ENCODE results near the gene DYNC2H1. TPM values are rescaled to one million over a fixed set of nuclear protein-coding genes. Genes with fewer than 3 reads are reported as not detected.

DYNC2H1 gene
- total RNA-seq, 3 donors from 2014 or later, result 36.7 to 46.2 (median 40.3) TPM

DNA sequence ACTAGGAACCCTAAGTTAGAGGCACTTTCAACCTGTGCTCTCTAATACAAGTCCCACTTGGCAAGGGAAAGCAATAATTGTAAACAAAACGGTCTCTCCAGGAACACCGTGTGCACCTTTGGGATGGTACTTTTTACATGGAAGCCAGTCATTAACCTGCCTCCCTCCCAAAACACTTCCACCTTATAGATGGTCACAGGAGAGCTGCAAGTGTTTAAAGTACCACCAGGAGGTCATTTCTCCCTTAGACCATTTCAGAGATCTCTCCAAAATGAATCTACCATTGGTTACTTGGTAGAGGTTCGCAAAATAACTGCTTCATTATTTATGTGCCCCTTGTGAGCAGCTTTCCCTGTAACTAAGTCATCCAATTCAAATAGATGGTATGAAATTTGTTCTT, 375.3 kb downstream of the DYNC2H1 start:
- no peaks in the 10 kb centered on the region for H3K36me3 ChIP-seq
- DNase-seq (ENCODE audit: low spot score in 2 of 2), result no peak
- no peak overlapping the region for H3K4me3 ChIP-seq
- H3K27me3 ChIP-seq, result no peaks in the 10 kb centered on the region
- H3K27ac ChIP-seq, result no peak overlapping the region
- intact Hi-C loops (cut with DNase I; ENCODE audit: low total_unique reads), result no loop called here
- no peak for TF ChIP-seq CTCF (IDR thresholded peaks at IDR 0.05)
- TF ChIP-seq POLR2A (IDR thresholded peaks at IDR 0.05), result no peak
- no peak for TF ChIP-seq POLR2AphosphoS5 (IDR thresholded peaks at IDR 0.05)
- no peaks in the 10 kb centered on the region for H3K9me3 ChIP-seq
- no peaks in the 10 kb centered on the region for H3K4me1 ChIP-seq

DNA sequence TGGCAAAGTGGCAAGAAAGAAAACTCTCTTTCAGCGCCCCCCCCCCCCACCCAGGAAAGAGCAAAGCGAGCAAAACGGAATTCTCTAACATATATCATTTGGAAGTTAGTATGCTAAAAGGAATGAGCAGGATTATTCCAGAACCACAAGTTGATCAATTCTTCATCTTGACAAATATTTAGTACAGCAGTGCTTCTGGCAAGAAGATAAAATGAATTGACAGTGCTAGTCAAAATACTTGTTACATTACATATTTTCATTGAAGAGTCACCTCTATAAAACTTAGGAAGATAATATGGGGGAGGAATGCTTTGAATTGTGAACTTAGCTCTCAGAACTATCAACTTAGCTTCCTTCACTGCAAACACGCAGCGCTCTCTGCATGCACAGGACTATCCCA, 377.4 kb downstream of the DYNC2H1 start:
- Histone ChIP-seq H3K27me3 (no peaks in the 10 kb centered on the region), H3K4me3 (no peak overlapping the region), H3K36me3 (no peaks in the 10 kb centered on the region), H3K4me1 (no peaks in the 10 kb centered on the region), H3K9me3 (peaks cover 3 to 5% of the 10 kb centered on the region in 2 donors), H3K27ac (no peak overlapping the region)
- DNase-seq (ENCODE audit: low spot score in 2 of 2), result no peak
- TF ChIP-seq POLR2AphosphoS5 (IDR thresholded peaks at IDR 0.05) (no peak), CTCF (IDR thresholded peaks at IDR 0.05) (no peak), POLR2A (IDR thresholded peaks at IDR 0.05) (no peak)
- intact Hi-C loops (cut with DNase I; ENCODE audit: low total_unique reads), result no loop called here

- H3K4me3 ChIP-seq, result no peak overlapping the region
- no peaks in the 10 kb centered on the region for H3K27me3 ChIP-seq
- DNase-seq (ENCODE audit: low spot score in 2 of 2), result no peak
- TF ChIP-seq POLR2A (IDR thresholded peaks at IDR 0.05) (no peak), CTCF (IDR thresholded peaks at IDR 0.05) (no peak), POLR2AphosphoS5 (IDR thresholded peaks at IDR 0.05) (no peak)
- H3K36me3 ChIP-seq, result no peaks in the 10 kb centered on the region
- intact Hi-C loops (cut with DNase I; ENCODE audit: low total_unique reads), result no loop called here
- peaks cover 3 to 5% of the 10 kb centered on the region in 2 donors for H3K9me3 ChIP-seq
- H3K4me1 ChIP-seq, result no peaks in the 10 kb centered on the region
- H3K27ac ChIP-seq, result no peak overlapping the region
Observed at GRCh38 chr11:103487113-103487512, 377.9 kb downstream of the DYNC2H1 start.

DNA sequence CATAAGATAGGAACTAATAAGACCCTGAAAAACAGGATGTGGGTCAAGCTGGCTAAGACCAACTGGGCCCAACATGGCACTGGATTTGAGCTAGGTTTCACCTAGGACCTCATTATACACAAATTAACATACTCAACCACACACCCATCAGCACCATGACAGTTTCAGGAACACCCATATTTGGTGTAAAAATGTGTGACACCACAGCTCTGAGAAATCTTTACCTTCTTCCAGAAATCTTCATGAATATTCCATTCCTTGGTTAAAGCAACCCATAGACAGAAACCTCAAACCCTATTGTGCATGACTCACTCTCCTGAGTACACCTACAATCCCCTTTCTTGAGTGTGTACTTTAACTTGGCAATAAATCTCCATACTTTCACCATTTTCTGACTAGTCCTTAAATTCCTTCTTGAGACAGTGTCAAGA, 378.8 kb downstream of the DYNC2H1 start:
- TF ChIP-seq CTCF (IDR thresholded peaks at IDR 0.05), result no peak
- TF ChIP-seq POLR2A (IDR thresholded peaks at IDR 0.05), result no peak
- TF ChIP-seq POLR2AphosphoS5 (IDR thresholded peaks at IDR 0.05), result no peak
- H3K4me3 ChIP-seq, result no peak overlapping the region
- H3K27me3 ChIP-seq, result no peaks in the 10 kb centered on the region
- no peaks in the 10 kb centered on the region for H3K36me3 ChIP-seq
- DNase-seq (ENCODE audit: low spot score in 2 of 2), result no peak
- no peaks in the 10 kb centered on the region for H3K4me1 ChIP-seq
- intact Hi-C loops (cut with DNase I; ENCODE audit: low total_unique reads), result no loop called here
- H3K27ac ChIP-seq, result no peak overlapping the region
- H3K9me3 ChIP-seq, result peaks cover 3 to 5% of the 10 kb centered on the region in 2 donors

- Histone ChIP-seq H3K27me3 (no peaks in the 10 kb centered on the region), H3K36me3 (no peaks in the 10 kb centered on the region), H3K27ac (no peak overlapping the region), H3K4me3 (no peak overlapping the region), H3K4me1 (no peaks in the 10 kb centered on the region), H3K9me3 (peaks cover 3 to 5% of the 10 kb centered on the region in 2 donors)
- intact Hi-C loops (cut with DNase I; ENCODE audit: low total_unique reads), result no loop called here
- TF ChIP-seq POLR2A (IDR thresholded peaks at IDR 0.05) (no peak), CTCF (IDR thresholded peaks at IDR 0.05) (no peak), POLR2AphosphoS5 (IDR thresholded peaks at IDR 0.05) (no peak)
- no peak for DNase-seq (ENCODE audit: low spot score in 2 of 2)
Observed at GRCh38 chr11:103488579-103488978, 379.4 kb downstream of the DYNC2H1 start.
